ENCODE data around the gene ZNF593. TPM values are rescaled to one million over a fixed set of nuclear protein-coding genes. Genes with fewer than 3 reads are reported as not detected.

The ZNF593 gene
- total RNA-seq, 2 donors from 2014 or later = 20.4 to 52.4 TPM

- Mint-ChIP-seq H3K27ac (no peak overlapping the region), H3K9me3 (no peaks in the 10 kb centered on the region), H3K4me1 (peaks cover 17% of the 10 kb centered on the region), H3K36me3 (ENCODE audit: low read depth) (no peaks in the 10 kb centered on the region), H3K4me3 (no peak overlapping the region), H3K27me3 (no peaks in the 10 kb centered on the region)
- ATAC-seq (replicated peaks) = no peak
These were observed 28.1 kb downstream of the ZNF593 start for GRCh38 chr1:26197813-26198212.

DNA sequence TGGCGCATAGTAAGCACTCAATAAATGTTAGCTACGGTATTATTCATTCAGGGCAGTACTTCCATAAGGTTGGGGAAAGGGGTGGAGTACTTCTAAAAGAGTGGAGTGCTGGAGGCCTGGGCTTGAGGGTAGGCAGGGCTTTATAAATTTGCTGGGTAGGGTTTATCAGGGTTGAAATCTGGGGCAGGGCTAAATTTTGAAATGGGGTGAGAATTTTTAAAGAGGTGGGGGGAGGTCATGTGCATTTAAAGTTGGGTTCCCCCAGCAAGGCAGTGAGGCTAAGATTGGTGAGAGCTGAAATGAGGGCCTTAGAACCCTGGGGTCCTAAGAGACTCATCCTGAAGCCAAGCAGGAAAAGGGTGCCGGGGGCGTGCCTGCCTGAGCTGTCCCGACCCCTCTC is 30.7 kb downstream of the ZNF593 start:
- peak overlapping the region; percentile 62 for H3K4me3 Mint-ChIP-seq
- no peaks in the 10 kb centered on the region for H3K27me3 Mint-ChIP-seq
- no peak for ATAC-seq (replicated peaks)

DNA sequence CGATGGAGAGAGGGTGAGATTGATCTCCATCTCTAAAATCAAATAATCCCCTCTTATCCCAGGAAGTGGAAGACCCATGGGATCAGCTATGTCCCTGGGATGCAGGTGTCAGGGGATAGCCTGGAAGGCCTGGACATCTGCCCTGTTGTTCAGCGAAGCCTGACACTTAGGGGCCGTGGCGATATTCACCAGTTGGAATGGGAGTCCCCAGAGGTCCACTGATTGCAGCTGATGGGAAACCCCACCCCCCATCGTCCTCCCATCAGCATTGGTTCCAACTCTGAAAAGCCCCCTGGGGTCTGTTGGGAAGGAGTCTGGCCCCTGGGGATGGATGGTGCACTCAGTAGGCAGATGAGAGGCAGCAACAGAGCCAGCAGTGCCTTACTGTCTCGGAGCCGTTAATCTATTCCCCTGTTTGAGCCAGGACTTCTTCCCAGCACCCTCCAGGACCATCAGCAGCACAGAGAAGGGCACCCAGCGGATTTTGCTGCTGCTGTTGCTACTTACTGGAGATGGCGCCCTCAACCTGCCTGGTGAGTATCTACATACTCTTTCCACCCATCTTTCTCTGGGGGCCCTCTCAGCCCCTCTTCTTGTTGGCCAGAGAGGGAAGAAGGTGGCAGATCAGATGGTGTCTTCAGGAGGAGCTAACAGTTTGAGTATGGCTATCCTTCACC is 34.1 kb downstream of the ZNF593 start:
- no peaks in the 10 kb centered on the region for H3K9me3 Mint-ChIP-seq
- no peak overlapping the region for H3K4me3 Mint-ChIP-seq
- no peaks in the 10 kb centered on the region for H3K27me3 Mint-ChIP-seq
- H3K27ac Mint-ChIP-seq = no peak overlapping the region
- no peak for ATAC-seq (replicated peaks)
- H3K36me3 Mint-ChIP-seq (ENCODE audit: low read depth) = no peaks in the 10 kb centered on the region
- H3K4me1 Mint-ChIP-seq = peaks cover 23% of the 10 kb centered on the region

More for the DNA sequence above, 30.7 kb downstream of the ZNF593 start:
- H3K36me3 Mint-ChIP-seq (ENCODE audit: low read depth) = no peaks in the 10 kb centered on the region
- peak overlapping the region; percentile 89 for H3K27ac Mint-ChIP-seq
- H3K9me3 Mint-ChIP-seq = no peaks in the 10 kb centered on the region
- H3K4me1 Mint-ChIP-seq = peaks cover 23% of the 10 kb centered on the region

DNA sequence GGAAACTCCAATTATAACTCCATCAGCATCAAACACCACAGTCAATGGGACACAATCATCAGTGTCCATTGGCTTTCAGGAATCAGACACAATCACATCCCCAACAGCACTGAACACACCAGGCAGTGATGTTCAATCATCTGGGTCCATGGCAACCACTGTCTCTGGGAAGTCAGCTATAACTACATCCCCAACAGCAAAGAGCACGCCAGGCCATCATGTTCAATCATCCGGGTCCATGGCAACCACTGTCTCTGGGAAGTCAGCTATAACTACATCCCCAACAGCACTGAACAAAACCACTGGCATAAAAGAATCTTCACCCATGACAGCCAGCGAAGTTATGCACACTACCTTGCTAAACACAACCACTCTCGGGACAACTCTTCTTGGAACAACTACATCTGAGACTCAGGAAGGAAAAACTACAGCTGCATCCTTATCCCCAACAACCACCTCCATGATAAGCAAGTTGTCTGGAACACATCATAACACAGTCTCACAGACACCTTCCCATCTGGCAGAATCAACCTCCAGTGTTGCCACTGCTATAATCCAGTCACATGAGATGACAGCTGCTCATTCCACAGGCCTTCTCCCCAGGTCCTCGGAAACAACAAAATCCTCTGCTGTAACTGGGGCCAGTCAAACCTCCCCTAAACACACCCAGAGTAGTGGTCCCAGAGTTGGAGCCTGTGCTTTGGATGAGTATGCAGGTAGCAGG is 40.6 kb downstream of the ZNF593 start:
- H3K36me3 Mint-ChIP-seq (ENCODE audit: low read depth) = no peaks in the 10 kb centered on the region
- no peaks in the 10 kb centered on the region for H3K9me3 Mint-ChIP-seq
- H3K4me1 Mint-ChIP-seq = no peaks in the 10 kb centered on the region
- ATAC-seq (replicated peaks) = no peak
- H3K27me3 Mint-ChIP-seq = no peaks in the 10 kb centered on the region
- H3K4me3 Mint-ChIP-seq = no peak overlapping the region
- no peak overlapping the region for H3K27ac Mint-ChIP-seq

- ATAC-seq (replicated peaks) = no peak
- Mint-ChIP-seq H3K9me3 (no peaks in the 10 kb centered on the region), H3K36me3 (ENCODE audit: low read depth) (no peaks in the 10 kb centered on the region), H3K27me3 (no peaks in the 10 kb centered on the region), H3K27ac (no peak overlapping the region), H3K4me3 (no peak overlapping the region), H3K4me1 (no peaks in the 10 kb centered on the region)
These were observed 43.0 kb downstream of the ZNF593 start for GRCh38 chr1:26212726-26213125.

- no peak for ATAC-seq (replicated peaks)
- Mint-ChIP-seq H3K27ac (no peak overlapping the region), H3K4me3 (no peak overlapping the region), H3K36me3 (ENCODE audit: low read depth) (no peaks in the 10 kb centered on the region), H3K4me1 (no peaks in the 10 kb centered on the region), H3K27me3 (no peaks in the 10 kb centered on the region), H3K9me3 (no peaks in the 10 kb centered on the region)
These were observed 43.7 kb downstream of the ZNF593 start for GRCh38 chr1:26213335-26213905.

DNA sequence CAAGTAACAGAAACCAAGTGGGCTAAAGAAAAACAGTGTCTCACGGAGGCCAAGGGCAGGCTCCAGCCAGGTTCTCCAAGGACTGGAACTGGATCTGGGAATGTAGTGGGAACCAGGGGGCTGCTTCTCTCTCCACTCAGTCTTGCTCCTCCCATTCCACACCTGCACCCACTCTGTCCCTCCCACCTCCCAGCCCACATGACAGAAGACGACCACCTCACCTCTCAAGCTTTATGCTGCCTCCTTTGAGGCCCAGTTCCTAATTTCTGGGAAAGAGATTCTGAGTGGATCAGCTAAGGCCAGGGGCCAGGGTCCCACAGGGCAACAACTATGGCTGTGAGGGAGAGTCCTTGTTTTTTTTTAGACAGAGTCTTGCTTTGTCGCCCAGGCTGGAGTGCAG is 45.5 kb downstream of the ZNF593 start:
- no peak for ATAC-seq (replicated peaks)
- Mint-ChIP-seq H3K4me3 (no peak overlapping the region), H3K27ac (no peak overlapping the region), H3K27me3 (no peaks in the 10 kb centered on the region), H3K36me3 (ENCODE audit: low read depth) (no peaks in the 10 kb centered on the region), H3K9me3 (no peaks in the 10 kb centered on the region), H3K4me1 (no peaks in the 10 kb centered on the region)

DNA sequence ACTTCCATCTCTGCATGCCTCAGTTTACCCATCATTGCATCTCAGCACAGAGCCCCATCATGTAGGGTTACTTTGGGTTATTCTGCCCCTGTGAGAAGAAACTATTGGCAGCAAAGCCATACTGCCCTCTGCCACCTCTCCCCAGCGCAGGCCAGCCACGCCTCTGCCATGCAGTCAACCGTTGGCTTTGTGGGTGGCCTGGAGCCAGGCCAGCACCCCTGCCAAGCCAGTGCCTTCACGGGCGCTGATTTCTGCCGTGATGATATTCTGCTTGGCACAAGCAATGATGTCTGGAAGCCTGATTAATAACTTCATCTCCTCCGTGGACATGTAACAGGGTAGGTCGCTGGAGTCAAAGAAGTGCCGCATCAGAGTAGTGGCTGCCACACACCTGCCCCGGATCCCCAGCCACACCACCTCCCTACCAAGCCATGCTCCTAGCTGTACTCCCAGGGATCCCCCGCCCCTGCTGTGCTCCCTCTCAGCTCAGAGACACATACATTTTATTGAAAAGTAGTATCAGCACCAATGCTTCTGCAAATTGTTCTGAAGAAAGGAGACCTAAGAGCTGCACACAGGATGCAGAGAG is 49.3 kb downstream of the ZNF593 start:
- Mint-ChIP-seq H3K4me1 (no peaks in the 10 kb centered on the region), H3K4me3 (no peak overlapping the region), H3K36me3 (ENCODE audit: low read depth) (no peaks in the 10 kb centered on the region), H3K27me3 (no peaks in the 10 kb centered on the region), H3K9me3 (no peaks in the 10 kb centered on the region), H3K27ac (no peak overlapping the region)
- no peak for ATAC-seq (replicated peaks)

Other genes with a start within 250 kb of the ZNF593 start
- gene PAFAH2, start 171.8 kb upstream of the ZNF593 start, total RNA-seq = 1 to 10 TPM; 8.1 to 8.3 TPM
- not detected for gene EXTL1, start 148.1 kb upstream of the ZNF593 start, total RNA-seq
- not detected for gene SLC30A2, start 123.8 kb upstream of the ZNF593 start, total RNA-seq
- not detected for gene TRIM63, start 102.3 kb upstream of the ZNF593 start, total RNA-seq
- gene PDIK1L, start 58.1 kb upstream of the ZNF593 start, total RNA-seq = 10 to 100 TPM; 11.2 to 12.3 TPM
- gene FAM110D, start 10.8 kb upstream of the ZNF593 start, total RNA-seq = not detected
- not detected for gene C1orf232, start 945 bp upstream of the ZNF593 start, total RNA-seq
- not detected for gene ZNF593OS, start 1.9 kb downstream of the ZNF593 start, total RNA-seq
- gene CNKSR1, start 7.6 kb downstream of the ZNF593 start, total RNA-seq = 1 to 10 TPM; 2.9 to 4.6 TPM
- not detected for gene CATSPER4, start 20.7 kb downstream of the ZNF593 start, total RNA-seq
- gene CEP85, start 64.3 kb downstream of the ZNF593 start, total RNA-seq = 10 to 100 TPM; 34.8 to 37.7 TPM
- 100 to 1,000 TPM; 258 to 280 TPM for gene SH3BGRL3, start 110.2 kb downstream of the ZNF593 start, total RNA-seq
- gene UBXN11, start 136.7 kb downstream of the ZNF593 start, total RNA-seq = 10 to 100 TPM; 17.9 to 23.2 TPM
- gene CD52, start 148.1 kb downstream of the ZNF593 start, total RNA-seq = 100 to 1,000 TPM; 218 to 542 TPM
- 10 to 100 TPM in 1 of 2 donors, under 1 TPM in 1; 0.37 to 13.6 TPM for gene CRYBG2, start 184.2 kb downstream of the ZNF593 start, total RNA-seq
- gene ZNF683, start 202.8 kb downstream of the ZNF593 start, total RNA-seq = not detected
- gene LIN28A, start 240.9 kb downstream of the ZNF593 start, total RNA-seq = not detected